Fibroblast of lung (primary cell): ENCODE measurements around the gene ATP9B. TPM values are rescaled to one million over a fixed set of nuclear protein-coding genes. Genes with fewer than 3 reads are reported as not detected.

ENCODE experiments used
- DNase-seq, 2 donors: peaks; one replicate each; pipeline versions ENCODE4 v3.0.0 to v3.0.0-alpha.2; 2010; ENCODE audit warnings: low read depth in 2 of 2
- H2AFZ ChIP-seq: 2 replicates; pipeline ENCODE4 v1.5.1; 2012; ENCODE audit warnings: low read length, control low read depth, inconsistent platforms
- H3K27ac ChIP-seq: 2 replicates; pipeline ENCODE4 v1.5.1; 2011; ENCODE audit warnings: low read length, control low read depth; ENCODE audit not compliant: insufficient read depth
- H3K27me3 ChIP-seq: 2 replicates; pipeline ENCODE4 v1.5.1; 2011; ENCODE audit warnings: mild to moderate bottlenecking, low read length; ENCODE audit not compliant: control insufficient read depth, insufficient read depth
- H3K36me3 ChIP-seq: 2 replicates; pipeline ENCODE4 v1.5.1; 2011; ENCODE audit warnings: low read length; ENCODE audit not compliant: control insufficient read depth, insufficient read depth
- H3K4me1 ChIP-seq: 2 replicates; pipeline ENCODE4 v1.5.1; 2011; ENCODE audit warnings: low read length; ENCODE audit not compliant: control insufficient read depth, insufficient read depth; ENCODE audit errors: extremely low read depth
- H3K4me2 ChIP-seq: 2 replicates; pipeline ENCODE4 v1.5.1; 2011; ENCODE audit warnings: low read length, control low read depth; ENCODE audit not compliant: insufficient read depth; ENCODE audit errors: extremely low read depth
- H3K4me3 ChIP-seq, 4 experiments: fragments of 200-600 bp in 1 of 4; sonication (generic) in 1 of 4; replicated peaks in 1 of 4; 2 replicates each; pipeline ENCODE4 v1.5.1; 2011 to 2016; ENCODE audit warnings: low read length in 4 of 4, low read depth in 3 of 4, mild to moderate bottlenecking in 3 of 4, control low read depth in 2 of 4, inconsistent platforms in 1 of 4, mixed read lengths in 1 of 4; ENCODE audit not compliant: insufficient read depth in 1 of 4; ENCODE audit errors: control extremely low read depth in 1 of 4
- H3K79me2 ChIP-seq: 2 replicates; pipeline ENCODE4 v1.5.1; 2012; ENCODE audit warnings: mild to moderate bottlenecking, low read length, inconsistent platforms; ENCODE audit not compliant: control insufficient read depth, insufficient read depth
- H3K9ac ChIP-seq: 2 replicates; pipeline ENCODE4 v1.5.1; 2011; ENCODE audit warnings: mild to moderate bottlenecking, low read length, control low read depth; ENCODE audit not compliant: insufficient read depth
- H3K9me3 ChIP-seq: 2 replicates; pipeline ENCODE4 v1.5.1; 2012; ENCODE audit warnings: low read depth, low read length; ENCODE audit not compliant: control insufficient read depth, insufficient read depth
- H4K20me1 ChIP-seq: 2 replicates; pipeline ENCODE4 v1.5.1; 2011; ENCODE audit warnings: low read length; ENCODE audit not compliant: control insufficient read depth, insufficient read depth; ENCODE audit errors: extremely low read depth
- CTCF ChIP-seq, 2 donors: IDR thresholded peaks in 1 of 2; conservative IDR thresholded peaks in 1 of 2; 1 replicate in 1 of 2; 2 replicates in 1 of 2; pipeline ENCODE4 v1.5.1; 2011 to 2012; ENCODE audit warnings: low read length in 2 of 2, control low read depth in 1 of 2, inconsistent platforms in 1 of 2, low read depth in 1 of 2, mild to moderate bottlenecking in 1 of 2
- EZH2 ChIP-seq: IDR thresholded peaks from 2 replicates; pipeline ENCODE4 v1.5.1; 2012; ENCODE audit warnings: low read length, control low read depth, mild to moderate bottlenecking; ENCODE audit errors: missing control alignments
- polyA plus RNA-seq, 2 donors: library from polyadenylated mRNA; depleted of rRNA in 1 of 2; stranded (reverse) in 1 of 2; unstranded in 1 of 2; fragments of >200 nt; gene quantifications; 2 replicates each; pipeline ENCODE4 v1.2.1, GENCODE V29; 2011 to 2012; ENCODE audit warnings: missing spikeins in 1 of 2
- total RNA-seq: library from RNA; depleted of rRNA; stranded (reverse); fragments of >200 nt; gene quantifications from 2 replicates; pipeline ENCODE4 v1.2.1, GENCODE V29; 2014

The ATP9B gene
- total and polyA plus RNA-seq, 2 donors (not counting 1 experiment from before 2014, with no cell fraction given) = 11.2 to 27.7 TPM

- no peaks in the 10 kb centered on the region for H4K20me1 ChIP-seq
- H3K4me3 ChIP-seq = no peak overlapping the region
- H2AFZ ChIP-seq = no peak overlapping the region
- H3K9ac ChIP-seq = no peak overlapping the region
- no peaks in the 10 kb centered on the region for H3K9me3 ChIP-seq
- H3K36me3 ChIP-seq = no peaks in the 10 kb centered on the region
- H3K27me3 ChIP-seq = no peaks in the 10 kb centered on the region
- no peaks in the 10 kb centered on the region for H3K79me2 ChIP-seq
- no peak for DNase-seq
- TF ChIP-seq CTCF (conservative IDR thresholded peaks at IDR 0.05 in 1 of 2, IDR thresholded peaks at IDR 0.05 in 1 of 2; ENCODE audit: low read depth in 1 of 2, low read length in 2 of 2) (no peak), EZH2 (no peak)
- no peaks in the 10 kb centered on the region for H3K4me1 ChIP-seq
- H3K4me2 ChIP-seq = no peak overlapping the region
- no peak overlapping the region for H3K27ac ChIP-seq
Observed at GRCh38 chr18:79118797-79119196, 49.6 kb downstream of the ATP9B start.

- H2AFZ ChIP-seq = no peak overlapping the region
- no peaks in the 10 kb centered on the region for H3K27me3 ChIP-seq
- no peaks in the 10 kb centered on the region for H3K36me3 ChIP-seq
- no peak overlapping the region for H3K9ac ChIP-seq
- H3K9me3 ChIP-seq = no peaks in the 10 kb centered on the region
- H3K4me2 ChIP-seq = no peak overlapping the region
- no peak overlapping the region for H3K27ac ChIP-seq
- no peaks in the 10 kb centered on the region for H3K79me2 ChIP-seq
- no peak for TF ChIP-seq EZH2
- no peak for TF ChIP-seq CTCF (conservative IDR thresholded peaks at IDR 0.05 in 1 of 2, IDR thresholded peaks at IDR 0.05 in 1 of 2; ENCODE audit: low read depth in 1 of 2, low read length in 2 of 2)
- peak; percentile 11 to 80 for DNase-seq
- no peak overlapping the region for H3K4me3 ChIP-seq
- H3K4me1 ChIP-seq = no peaks in the 10 kb centered on the region
- no peaks in the 10 kb centered on the region for H4K20me1 ChIP-seq
Observed at GRCh38 chr18:79121746-79122474, 52.7 kb downstream of the ATP9B start.

- DNase-seq = peak in 1 of 2 donors; percentile 35
Observed at GRCh38 chr18:79123948-79124347, 54.8 kb downstream of the ATP9B start.

More at GRCh38 chr18:79123948-79124347, 54.8 kb downstream of the ATP9B start:
- no peaks in the 10 kb centered on the region for H3K36me3 ChIP-seq
- H3K9me3 ChIP-seq = no peaks in the 10 kb centered on the region
- no peaks in the 10 kb centered on the region for H3K27me3 ChIP-seq
- no peaks in the 10 kb centered on the region for H4K20me1 ChIP-seq
- no peak overlapping the region for H3K27ac ChIP-seq
- H3K79me2 ChIP-seq = no peaks in the 10 kb centered on the region
- no peaks in the 10 kb centered on the region for H3K4me1 ChIP-seq
- TF ChIP-seq CTCF (conservative IDR thresholded peaks at IDR 0.05 in 1 of 2, IDR thresholded peaks at IDR 0.05 in 1 of 2; ENCODE audit: low read depth in 1 of 2, low read length in 2 of 2) (no peak), EZH2 (no peak)
- no peak overlapping the region for H2AFZ ChIP-seq
- H3K9ac ChIP-seq = no peak overlapping the region
- H3K4me3 ChIP-seq = no peak overlapping the region
- H3K4me2 ChIP-seq = no peak overlapping the region
